HG03196 (cell line): ENCODE measurements around the gene AKR1B15.
A peak's percentile ranks its signal among the peaks of the same experiment; 100 is the strongest.
"Not testable (repeated sequence)": the region's sequence is repeated elsewhere in the genome, so short reads cannot be mapped to it uniquely, and the experiment has no call there.

Experiments
- ATAC-seq: cut with Tn5 transposase; IDR thresholded peaks from one replicate; pipeline ENCODE4 v1.9.1; 2021; ENCODE audit not compliant: unreplicated experiment

The AKR1B15 gene

GRCh38 chr7:134532180-134532953, 16.5 kb upstream of the AKR1B15 start:
- no peak for ATAC-seq

GRCh38 chr7:134532954-134533218, 16.0 kb upstream of the AKR1B15 start:
- ATAC-seq = no peak

- no peak for ATAC-seq
Observed at GRCh38 chr7:134533288-134533771, 15.6 kb upstream of the AKR1B15 start.

GRCh38 chr7:134534633-134535032, 14.3 kb upstream of the AKR1B15 start:
- ATAC-seq = no peak

GRCh38 chr7:134535272-134535918, 13.5 kb upstream of the AKR1B15 start:
- ATAC-seq = no peak

GRCh38 chr7:134535919-134536299, 13.0 kb upstream of the AKR1B15 start:
- ATAC-seq = no peak

- ATAC-seq = not testable (repeated sequence)
Observed at GRCh38 chr7:134536558-134536957, 12.4 kb upstream of the AKR1B15 start.

- not testable (repeated sequence) for ATAC-seq
Observed at GRCh38 chr7:134537273-134537781, 11.6 kb upstream of the AKR1B15 start.

GRCh38 chr7:134539380-134540004, 9.4 kb upstream of the AKR1B15 start:
- ATAC-seq = no peak

- ATAC-seq = not testable (repeated sequence)
Observed at GRCh38 chr7:134541501-134542194, 7.3 kb upstream of the AKR1B15 start.

- no peak for ATAC-seq
Observed at GRCh38 chr7:134542195-134542771, 6.6 kb upstream of the AKR1B15 start.

GRCh38 chr7:134545380-134545779, 3.5 kb upstream of the AKR1B15 start:
- ATAC-seq = no peak

GRCh38 chr7:134545918-134546317, 3.0 kb upstream of the AKR1B15 start:
- no peak for ATAC-seq

GRCh38 chr7:134546955-134547354, 2.0 kb upstream of the AKR1B15 start:
- ATAC-seq = no peak

GRCh38 chr7:134547397-134548054, 1.4 kb upstream of the AKR1B15 start:
- ATAC-seq = peak; percentile 71

GRCh38 chr7:134549366-134549765, 456 bp downstream of the AKR1B15 start:
- ATAC-seq = no peak

- ATAC-seq = no peak
Observed at GRCh38 chr7:134552105-134552504, 3.2 kb downstream of the AKR1B15 start.

- no peak for ATAC-seq
Observed at GRCh38 chr7:134553976-134554375, 5.1 kb downstream of the AKR1B15 start.

GRCh38 chr7:134554417-134554966, 5.6 kb downstream of the AKR1B15 start:
- no peak for ATAC-seq

- no peak for ATAC-seq
Observed at GRCh38 chr7:134557391-134557790, 8.5 kb downstream of the AKR1B15 start.
